GM23338 (cell line): ENCODE measurements around the gene GCG. TPM values are rescaled to one million over a fixed set of nuclear protein-coding genes. Genes with fewer than 3 reads are reported as not detected.

ENCODE experiments used
- ATAC-seq: fragments of 200-7000 bp; cut with Tn5 transposase; 3 replicates; pipeline ENCODE4 v1.9.1; 2020
- DNase-seq: peaks from one replicate; pipeline ENCODE4 v3.0.0-alpha.2; 2015; ENCODE audit warnings: low spot score
- H2AFZ ChIP-seq: fragments of 200-600 bp; sonication (generic); 2 replicates; pipeline ENCODE4 v1.8.0; 2016; ENCODE audit warnings: antibody characterized with exemption, mild to moderate bottlenecking, moderate library complexity
- H3F3A ChIP-seq: fragments of 200-600 bp; sonication (generic); replicated peaks from 2 replicates; pipeline ENCODE4 v1.8.0; 2017; ENCODE audit warnings: antibody characterized with exemption, mixed run types, low read depth
- H3K27ac ChIP-seq: fragments of 200-600 bp; sonication (generic); 2 replicates; pipeline ENCODE4 v1.6.1; 2016; ENCODE audit warnings: low read depth
- H3K27me3 ChIP-seq: fragments of 200-600 bp; sonication (generic); 2 replicates; pipeline ENCODE4 v1.8.0; 2016; ENCODE audit warnings: mild to moderate bottlenecking, mixed run types, moderate library complexity; ENCODE audit not compliant: insufficient read depth
- H3K36me3 ChIP-seq: fragments of 200-600 bp; sonication (generic); 2 replicates; pipeline ENCODE4 v1.8.0; 2016; ENCODE audit warnings: mild to moderate bottlenecking; ENCODE audit not compliant: insufficient read depth
- H3K4me1 ChIP-seq: fragments of 200-600 bp; sonication (generic); 2 replicates; pipeline ENCODE4 v1.8.0; 2016; ENCODE audit warnings: mild to moderate bottlenecking, moderate library complexity; ENCODE audit not compliant: insufficient read depth
- H3K4me2 ChIP-seq: fragments of 200-600 bp; sonication (generic); 2 replicates; pipeline ENCODE4 v1.7.1; 2017; ENCODE audit warnings: mixed run types
- H3K4me3 ChIP-seq: fragments of 200-600 bp; sonication (generic); 2 replicates; pipeline ENCODE4 v1.6.1; 2016; ENCODE audit warnings: mixed run types
- H3K79me2 ChIP-seq: fragments of 200-600 bp; sonication (generic); replicated peaks from 2 replicates; pipeline ENCODE4 v1.8.0; 2017; ENCODE audit warnings: mild to moderate bottlenecking; ENCODE audit not compliant: insufficient read depth
- H3K9me2 ChIP-seq: fragments of 200-600 bp; sonication (generic); 2 replicates; pipeline ENCODE4 v1.8.0; 2017; ENCODE audit not compliant: insufficient read depth
- H4K20me1 ChIP-seq: fragments of 200-600 bp; sonication (generic); replicated peaks from 2 replicates; pipeline ENCODE4 v1.8.0; 2017; ENCODE audit warnings: mild to moderate bottlenecking; ENCODE audit not compliant: insufficient read depth
- H3K27ac Mint-ChIP-seq: 2 replicates; pipeline ENCODE4 v1.8.0; 2020; ENCODE audit warnings: inconsistent platforms, mild to moderate bottlenecking, moderate library complexity, mixed read lengths
- H3K27me3 Mint-ChIP-seq: 3 replicates; pipeline ENCODE4 v1.8.0; 2022; ENCODE audit warnings: low read depth, mild to moderate bottlenecking, moderate library complexity, mixed read lengths, inconsistent platforms; ENCODE audit not compliant: insufficient read depth, poor library complexity
- H3K36me3 Mint-ChIP-seq: 3 replicates; pipeline ENCODE4 v1.8.0; 2021; ENCODE audit warnings: low read depth, mild to moderate bottlenecking, inconsistent platforms, moderate library complexity, mixed read lengths
- H3K4me1 Mint-ChIP-seq: 3 replicates; pipeline ENCODE4 v1.8.0; 2020; ENCODE audit warnings: mild to moderate bottlenecking, inconsistent platforms, mixed read lengths
- H3K4me3 Mint-ChIP-seq: 3 replicates; pipeline ENCODE4 v1.8.0; 2021; ENCODE audit warnings: moderate library complexity, mild to moderate bottlenecking, inconsistent platforms, mixed read lengths
- H3K9me3 Mint-ChIP-seq: 3 replicates; pipeline ENCODE4 v1.8.0; 2020; ENCODE audit warnings: moderate library complexity, mild to moderate bottlenecking, inconsistent platforms, mixed read lengths
- CREB1 ChIP-seq: fragments of 250-450 bp; sonication (Bioruptor Pico); IDR thresholded peaks from 2 replicates; pipeline ENCODE4 v1.5.0; 2020; ENCODE audit warnings: low read depth, mild to moderate bottlenecking, moderate library complexity
- EZH2 ChIP-seq: fragments of 200-600 bp; sonication (generic); IDR thresholded peaks from one replicate; pipeline ENCODE4 v1.8.0; 2017; ENCODE audit warnings: antibody characterized with exemption, mild to moderate bottlenecking, low read depth; ENCODE audit not compliant: unreplicated experiment
- EZH2phosphoT487 ChIP-seq: fragments of 200-600 bp; sonication (generic); IDR thresholded peaks from one replicate; pipeline ENCODE4 v1.8.1; 2018; ENCODE audit warnings: antibody characterized with exemption; ENCODE audit not compliant: unreplicated experiment
- JUNB ChIP-seq: IDR thresholded peaks from one replicate; pipeline ENCODE4 v1.6.1; 2016; ENCODE audit warnings: antibody characterized with exemption; ENCODE audit not compliant: unreplicated experiment
- NANOG ChIP-seq: IDR thresholded peaks from 2 replicates; pipeline ENCODE4 v1.6.1; 2016; ENCODE audit warnings: antibody characterized with exemption, borderline replicate concordance
- POLR2AphosphoS5 ChIP-seq: IDR thresholded peaks from 2 replicates; pipeline ENCODE4 v1.6.1; 2016; ENCODE audit warnings: antibody characterized with exemption, low read depth
- STAT1 ChIP-seq: IDR thresholded peaks from one replicate; pipeline ENCODE4 v1.6.1; 2016; ENCODE audit warnings: antibody characterized with exemption; ENCODE audit not compliant: unreplicated experiment
- ZNF114 ChIP-seq: fragments of 250-450 bp; sonication (Bioruptor Pico); IDR thresholded peaks from 2 replicates; pipeline ENCODE4 v1.5.0; 2020; ENCODE audit warnings: mild to moderate bottlenecking, moderate library complexity
- ZNF331 ChIP-seq: fragments of 250-450 bp; sonication (Bioruptor Pico); IDR thresholded peaks from 2 replicates; pipeline ENCODE4 v1.5.0; 2020; ENCODE audit warnings: low read depth, mild to moderate bottlenecking, moderate library complexity
- polyA plus RNA-seq: library from polyadenylated mRNA; unstranded; fragments of >200 nt; fragmentation: Nextera tagmentation; extraction: Ambion mirVana; gene quantifications from 2 replicates; pipeline ENCODE4 v1.2.1, GENCODE V29; 2016
- total RNA-seq: library from RNA; depleted of rRNA; stranded (reverse); fragments of >200 nt; shearing (Covaris generic); gene quantifications from 2 replicates; pipeline ENCODE4 v1.2.3, GENCODE V29; 2014
- TF ChIP-seq, protein P1 (sequence below): fragments of 250-450 bp; sonication (Bioruptor Pico); IDR thresholded peaks from 2 replicates; pipeline ENCODE4 v1.5.0; 2020; ENCODE audit warnings: mild to moderate bottlenecking, moderate library complexity
- TF ChIP-seq, protein P2 (sequence below), 2 experiments: fragments of 200-600 bp in 1 of 2; sonication (generic) in 1 of 2; conservative IDR thresholded peaks; 2 replicates each; pipeline versions ENCODE4 v1.5.1 to v1.6.1; 2016 to 2017; ENCODE audit warnings: antibody characterized with exemption in 2 of 2, low read depth in 2 of 2, mild to moderate bottlenecking in 2 of 2, moderate library complexity in 1 of 2
- TF ChIP-seq, protein P3 (sequence below): IDR thresholded peaks from one replicate; pipeline ENCODE4 v1.6.1; 2018; ENCODE audit warnings: antibody characterized with exemption; ENCODE audit not compliant: unreplicated experiment
- TF ChIP-seq, protein P4 (sequence below): IDR thresholded peaks from 2 replicates; pipeline ENCODE4 v1.6.1; 2016; ENCODE audit warnings: antibody characterized with exemption

The GCG gene
- total and polyA plus RNA-seq, 2 experiments from 2014 or later: not detected

DNA sequence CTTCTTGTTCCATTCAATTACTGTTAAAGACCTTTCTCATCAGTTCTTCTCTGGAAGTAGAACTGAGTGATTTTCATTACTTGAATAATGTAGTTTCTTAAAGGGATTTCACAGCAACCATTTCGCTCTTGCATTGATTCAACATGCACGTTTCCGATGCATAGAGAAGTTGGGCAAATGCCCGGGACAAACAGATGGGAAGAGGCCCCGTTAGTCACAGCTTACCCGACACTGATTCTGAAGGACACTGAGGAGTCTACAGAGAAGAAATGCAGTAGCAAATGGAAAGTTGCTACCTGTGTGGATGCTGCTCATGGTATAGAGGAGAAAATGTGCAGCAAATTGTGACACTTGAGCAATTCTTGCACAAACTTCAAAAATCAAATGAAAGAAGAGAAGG is 32.3 kb upstream of the GCG start:
- Histone ChIP-seq H3K4me1 (no peaks in the 10 kb centered on the region), H3K36me3 (no peaks in the 10 kb centered on the region), H3K27ac (no peak overlapping the region), H4K20me1 (no peaks in the 10 kb centered on the region), H3K4me2 (no peak overlapping the region), H3F3A (no peaks in the 10 kb centered on the region), H3K9me2 (no peaks in the 10 kb centered on the region), H3K27me3 (no peaks in the 10 kb centered on the region), H3K4me3 (no peak overlapping the region), H2AFZ (0 out of 2 replicates have a peak overlapping the region, but pooled peaks have one; percentile 39), H3K79me2 (no peaks in the 10 kb centered on the region)
- no peak for TF ChIP-seq ZNF114 (CRISPR knock-in tag)
- TF ChIP-seq, protein P1, sequence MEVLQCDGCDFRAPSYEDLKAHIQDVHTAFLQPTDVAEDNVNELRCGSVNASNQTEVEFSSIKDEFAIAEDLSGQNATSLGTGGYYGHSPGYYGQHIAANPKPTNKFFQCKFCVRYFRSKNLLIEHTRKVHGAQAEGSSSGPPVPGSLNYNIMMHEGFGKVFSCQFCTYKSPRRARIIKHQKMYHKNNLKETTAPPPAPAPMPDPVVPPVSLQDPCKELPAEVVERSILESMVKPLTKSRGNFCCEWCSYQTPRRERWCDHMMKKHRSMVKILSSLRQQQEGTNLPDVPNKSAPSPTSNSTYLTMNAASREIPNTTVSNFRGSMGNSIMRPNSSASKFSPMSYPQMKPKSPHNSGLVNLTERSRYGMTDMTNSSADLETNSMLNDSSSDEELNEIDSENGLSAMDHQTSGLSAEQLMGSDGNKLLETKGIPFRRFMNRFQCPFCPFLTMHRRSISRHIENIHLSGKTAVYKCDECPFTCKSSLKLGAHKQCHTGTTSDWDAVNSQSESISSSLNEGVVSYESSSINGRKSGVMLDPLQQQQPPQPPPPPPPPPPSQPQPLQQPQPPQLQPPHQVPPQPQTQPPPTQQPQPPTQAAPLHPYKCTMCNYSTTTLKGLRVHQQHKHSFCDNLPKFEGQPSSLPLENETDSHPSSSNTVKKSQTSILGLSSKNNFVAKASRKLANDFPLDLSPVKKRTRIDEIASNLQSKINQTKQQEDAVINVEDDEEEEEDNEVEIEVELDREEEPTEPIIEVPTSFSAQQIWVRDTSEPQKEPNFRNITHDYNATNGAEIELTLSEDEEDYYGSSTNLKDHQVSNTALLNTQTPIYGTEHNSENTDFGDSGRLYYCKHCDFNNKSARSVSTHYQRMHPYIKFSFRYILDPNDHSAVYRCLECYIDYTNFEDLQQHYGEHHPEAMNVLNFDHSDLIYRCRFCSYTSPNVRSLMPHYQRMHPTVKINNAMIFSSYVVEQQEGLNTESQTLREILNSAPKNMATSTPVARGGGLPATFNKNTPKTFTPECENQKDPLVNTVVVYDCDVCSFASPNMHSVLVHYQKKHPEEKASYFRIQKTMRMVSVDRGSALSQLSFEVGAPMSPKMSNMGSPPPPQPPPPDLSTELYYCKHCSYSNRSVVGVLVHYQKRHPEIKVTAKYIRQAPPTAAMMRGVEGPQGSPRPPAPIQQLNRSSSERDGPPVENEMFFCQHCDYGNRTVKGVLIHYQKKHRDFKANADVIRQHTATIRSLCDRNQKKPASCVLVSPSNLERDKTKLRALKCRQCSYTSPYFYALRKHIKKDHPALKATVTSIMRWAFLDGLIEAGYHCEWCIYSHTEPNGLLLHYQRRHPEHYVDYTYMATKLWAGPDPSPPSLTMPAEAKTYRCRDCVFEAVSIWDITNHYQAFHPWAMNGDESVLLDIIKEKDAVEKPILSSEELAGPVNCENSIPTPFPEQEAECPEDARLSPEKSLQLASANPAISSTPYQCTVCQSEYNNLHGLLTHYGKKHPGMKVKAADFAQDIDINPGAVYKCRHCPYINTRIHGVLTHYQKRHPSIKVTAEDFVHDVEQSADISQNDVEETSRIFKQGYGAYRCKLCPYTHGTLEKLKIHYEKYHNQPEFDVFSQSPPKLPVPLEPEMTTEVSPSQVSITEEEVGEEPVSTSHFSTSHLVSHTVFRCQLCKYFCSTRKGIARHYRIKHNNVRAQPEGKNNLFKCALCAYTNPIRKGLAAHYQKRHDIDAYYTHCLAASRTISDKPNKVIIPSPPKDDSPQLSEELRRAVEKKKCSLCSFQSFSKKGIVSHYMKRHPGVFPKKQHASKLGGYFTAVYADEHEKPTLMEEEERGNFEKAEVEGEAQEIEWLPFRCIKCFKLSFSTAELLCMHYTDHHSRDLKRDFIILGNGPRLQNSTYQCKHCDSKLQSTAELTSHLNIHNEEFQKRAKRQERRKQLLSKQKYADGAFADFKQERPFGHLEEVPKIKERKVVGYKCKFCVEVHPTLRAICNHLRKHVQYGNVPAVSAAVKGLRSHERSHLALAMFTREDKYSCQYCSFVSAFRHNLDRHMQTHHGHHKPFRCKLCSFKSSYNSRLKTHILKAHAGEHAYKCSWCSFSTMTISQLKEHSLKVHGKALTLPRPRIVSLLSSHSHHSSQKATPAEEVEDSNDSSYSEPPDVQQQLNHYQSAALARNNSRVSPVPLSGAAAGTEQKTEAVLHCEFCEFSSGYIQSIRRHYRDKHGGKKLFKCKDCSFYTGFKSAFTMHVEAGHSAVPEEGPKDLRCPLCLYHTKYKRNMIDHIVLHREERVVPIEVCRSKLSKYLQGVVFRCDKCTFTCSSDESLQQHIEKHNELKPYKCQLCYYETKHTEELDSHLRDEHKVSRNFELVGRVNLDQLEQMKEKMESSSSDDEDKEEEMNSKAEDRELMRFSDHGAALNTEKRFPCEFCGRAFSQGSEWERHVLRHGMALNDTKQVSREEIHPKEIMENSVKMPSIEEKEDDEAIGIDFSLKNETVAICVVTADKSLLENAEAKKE: no peak
- TF ChIP-seq, protein P2, sequence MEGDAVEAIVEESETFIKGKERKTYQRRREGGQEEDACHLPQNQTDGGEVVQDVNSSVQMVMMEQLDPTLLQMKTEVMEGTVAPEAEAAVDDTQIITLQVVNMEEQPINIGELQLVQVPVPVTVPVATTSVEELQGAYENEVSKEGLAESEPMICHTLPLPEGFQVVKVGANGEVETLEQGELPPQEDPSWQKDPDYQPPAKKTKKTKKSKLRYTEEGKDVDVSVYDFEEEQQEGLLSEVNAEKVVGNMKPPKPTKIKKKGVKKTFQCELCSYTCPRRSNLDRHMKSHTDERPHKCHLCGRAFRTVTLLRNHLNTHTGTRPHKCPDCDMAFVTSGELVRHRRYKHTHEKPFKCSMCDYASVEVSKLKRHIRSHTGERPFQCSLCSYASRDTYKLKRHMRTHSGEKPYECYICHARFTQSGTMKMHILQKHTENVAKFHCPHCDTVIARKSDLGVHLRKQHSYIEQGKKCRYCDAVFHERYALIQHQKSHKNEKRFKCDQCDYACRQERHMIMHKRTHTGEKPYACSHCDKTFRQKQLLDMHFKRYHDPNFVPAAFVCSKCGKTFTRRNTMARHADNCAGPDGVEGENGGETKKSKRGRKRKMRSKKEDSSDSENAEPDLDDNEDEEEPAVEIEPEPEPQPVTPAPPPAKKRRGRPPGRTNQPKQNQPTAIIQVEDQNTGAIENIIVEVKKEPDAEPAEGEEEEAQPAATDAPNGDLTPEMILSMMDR (conservative IDR thresholded peaks at IDR 0.05; ENCODE audit: low read depth in 2 of 2): no peak
- TF ChIP-seq NANOG: no peak
- TF ChIP-seq, protein P3, sequence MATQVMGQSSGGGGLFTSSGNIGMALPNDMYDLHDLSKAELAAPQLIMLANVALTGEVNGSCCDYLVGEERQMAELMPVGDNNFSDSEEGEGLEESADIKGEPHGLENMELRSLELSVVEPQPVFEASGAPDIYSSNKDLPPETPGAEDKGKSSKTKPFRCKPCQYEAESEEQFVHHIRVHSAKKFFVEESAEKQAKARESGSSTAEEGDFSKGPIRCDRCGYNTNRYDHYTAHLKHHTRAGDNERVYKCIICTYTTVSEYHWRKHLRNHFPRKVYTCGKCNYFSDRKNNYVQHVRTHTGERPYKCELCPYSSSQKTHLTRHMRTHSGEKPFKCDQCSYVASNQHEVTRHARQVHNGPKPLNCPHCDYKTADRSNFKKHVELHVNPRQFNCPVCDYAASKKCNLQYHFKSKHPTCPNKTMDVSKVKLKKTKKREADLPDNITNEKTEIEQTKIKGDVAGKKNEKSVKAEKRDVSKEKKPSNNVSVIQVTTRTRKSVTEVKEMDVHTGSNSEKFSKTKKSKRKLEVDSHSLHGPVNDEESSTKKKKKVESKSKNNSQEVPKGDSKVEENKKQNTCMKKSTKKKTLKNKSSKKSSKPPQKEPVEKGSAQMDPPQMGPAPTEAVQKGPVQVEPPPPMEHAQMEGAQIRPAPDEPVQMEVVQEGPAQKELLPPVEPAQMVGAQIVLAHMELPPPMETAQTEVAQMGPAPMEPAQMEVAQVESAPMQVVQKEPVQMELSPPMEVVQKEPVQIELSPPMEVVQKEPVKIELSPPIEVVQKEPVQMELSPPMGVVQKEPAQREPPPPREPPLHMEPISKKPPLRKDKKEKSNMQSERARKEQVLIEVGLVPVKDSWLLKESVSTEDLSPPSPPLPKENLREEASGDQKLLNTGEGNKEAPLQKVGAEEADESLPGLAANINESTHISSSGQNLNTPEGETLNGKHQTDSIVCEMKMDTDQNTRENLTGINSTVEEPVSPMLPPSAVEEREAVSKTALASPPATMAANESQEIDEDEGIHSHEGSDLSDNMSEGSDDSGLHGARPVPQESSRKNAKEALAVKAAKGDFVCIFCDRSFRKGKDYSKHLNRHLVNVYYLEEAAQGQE: no peak
- no peak for TF ChIP-seq ZNF331 (CRISPR knock-in tag)
- no peak for TF ChIP-seq STAT1
- TF ChIP-seq CREB1 (CRISPR knock-in tag): no peak
- no peak for TF ChIP-seq POLR2AphosphoS5
- TF ChIP-seq, protein P4, sequence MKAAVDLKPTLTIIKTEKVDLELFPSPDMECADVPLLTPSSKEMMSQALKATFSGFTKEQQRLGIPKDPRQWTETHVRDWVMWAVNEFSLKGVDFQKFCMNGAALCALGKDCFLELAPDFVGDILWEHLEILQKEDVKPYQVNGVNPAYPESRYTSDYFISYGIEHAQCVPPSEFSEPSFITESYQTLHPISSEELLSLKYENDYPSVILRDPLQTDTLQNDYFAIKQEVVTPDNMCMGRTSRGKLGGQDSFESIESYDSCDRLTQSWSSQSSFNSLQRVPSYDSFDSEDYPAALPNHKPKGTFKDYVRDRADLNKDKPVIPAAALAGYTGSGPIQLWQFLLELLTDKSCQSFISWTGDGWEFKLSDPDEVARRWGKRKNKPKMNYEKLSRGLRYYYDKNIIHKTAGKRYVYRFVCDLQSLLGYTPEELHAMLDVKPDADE: no peak
- TF ChIP-seq EZH2: no peak
- TF ChIP-seq EZH2phosphoT487: no peak
- TF ChIP-seq JUNB: no peak
- H3K27me3 Mint-ChIP-seq: no peaks in the 10 kb centered on the region
- H3K36me3 Mint-ChIP-seq: no peaks in the 10 kb centered on the region
- ATAC-seq (no peak), DNase-seq (no peak)
- H3K4me1 Mint-ChIP-seq: peaks cover 12% of the 10 kb centered on the region
- no peak overlapping the region for H3K4me3 Mint-ChIP-seq
- no peaks in the 10 kb centered on the region for H3K9me3 Mint-ChIP-seq
- H3K27ac Mint-ChIP-seq: no peak overlapping the region
